Natural killer cell treated with Interleukin-12 subunit alpha and Interleukin-12 subunit beta and Interleukin-15 and Interleukin-18, amount 100 ng/mL, for 72 hours (primary cell): ENCODE results near the gene PDE8A. TPM values are rescaled to one million over a fixed set of nuclear protein-coding genes. Genes with fewer than 3 reads are reported as not detected.

Experiments used
- ATAC-seq, 2 donors: fragments of 150-1000 bp; cut with Tn5 transposase in 1 of 2; sonication (Bioruptor Pico), chemical (Tn5 transposase) in 1 of 2; 2 replicates each; pipeline ENCODE4 v1.10.0; 2021
- DNase-seq: peaks from one replicate; pipeline ENCODE4 v3.0.0; 2022; ENCODE audit warnings: low spot score
- H3K27ac Mint-ChIP-seq, 2 donors: 1 replicate in 1 of 2; 2 replicates in 1 of 2; pipeline ENCODE4 v1.8.0; 2022; ENCODE audit warnings: mixed read lengths in 2 of 2, mild to moderate bottlenecking in 1 of 2, moderate library complexity in 1 of 2
- H3K27me3 Mint-ChIP-seq, 2 donors: 1 replicate in 1 of 2; 2 replicates in 1 of 2; pipeline ENCODE4 v1.8.0; 2022; ENCODE audit warnings: mixed read lengths in 2 of 2
- H3K36me3 Mint-ChIP-seq: one replicate; pipeline ENCODE4 v1.8.0; 2022; ENCODE audit warnings: mixed read lengths
- H3K4me1 Mint-ChIP-seq, 2 donors: 1 replicate in 1 of 2; 2 replicates in 1 of 2; pipeline ENCODE4 v1.8.0; 2022; ENCODE audit warnings: low read depth in 2 of 2, mixed read lengths in 2 of 2, mild to moderate bottlenecking in 1 of 2
- H3K4me3 Mint-ChIP-seq: one replicate; pipeline ENCODE4 v1.8.0; 2022; ENCODE audit warnings: mixed read lengths
- H3K9me3 Mint-ChIP-seq: 2 replicates; pipeline ENCODE4 v1.8.0; 2022; ENCODE audit warnings: mixed read lengths
- total RNA-seq, 2 donors: library from RNA; stranded (reverse); gene quantifications; one replicate each; pipeline ENCODE4 v1.2.3, GENCODE V29; 2022

Gene PDE8A
- 10 to 100 TPM; 27.0 to 32.0 TPM for total RNA-seq

GRCh38 chr15:84981711-84982300 lies at the start of gene PDE8A:
PDE8A (plus strand) TSS chr15:84981856; CDS start chr15:84982163, 307 bp downstream.
- H3K27me3 Mint-ChIP-seq: peaks cover 0 to 3% of the 10 kb centered on the region in 2 donors
- H3K4me3 Mint-ChIP-seq: peak within 1 kb of the TSS; percentile 90
- DNase-seq (peak; percentile 80), ATAC-seq (peak; percentile 37 to 50)
- H3K4me1 Mint-ChIP-seq: peaks cover 31 to 34% of the 10 kb centered on the region in 2 donors
- no peaks in the 10 kb centered on the region for H3K9me3 Mint-ChIP-seq
- H3K36me3 Mint-ChIP-seq: no peaks in the 10 kb centered on the region
- H3K27ac Mint-ChIP-seq: peak within 1 kb of the TSS; percentile 81 to 91

GRCh38 chr15:84934942-84935729 lies 46.5 kb upstream of the PDE8A start:
- H3K4me3 Mint-ChIP-seq: no peak overlapping the region
- H3K27ac Mint-ChIP-seq: no peak overlapping the region
- ATAC-seq: peak; percentile 33 to 40
- no peaks in the 10 kb centered on the region for H3K36me3 Mint-ChIP-seq
- no peaks in the 10 kb centered on the region for H3K4me1 Mint-ChIP-seq
- H3K27me3 Mint-ChIP-seq: peaks cover 2 to 14% of the 10 kb centered on the region in 2 donors
- no peak for DNase-seq
- no peaks in the 10 kb centered on the region for H3K9me3 Mint-ChIP-seq

GRCh38 chr15:84937144-84937543 lies 44.5 kb upstream of the PDE8A start:
- Mint-ChIP-seq H3K9me3 (no peaks in the 10 kb centered on the region), H3K36me3 (no peaks in the 10 kb centered on the region), H3K27me3 (peaks cover 5 to 14% of the 10 kb centered on the region in 2 donors), H3K27ac (no peak overlapping the region), H3K4me3 (no peak overlapping the region), H3K4me1 (no peaks in the 10 kb centered on the region)
- DNase-seq: no peak
- no peak for ATAC-seq

- no peaks in the 10 kb centered on the region for H3K36me3 Mint-ChIP-seq
- H3K4me1 Mint-ChIP-seq: no peaks in the 10 kb centered on the region
- DNase-seq (no peak), ATAC-seq (no peak)
- no peaks in the 10 kb centered on the region for H3K9me3 Mint-ChIP-seq
- H3K27me3 Mint-ChIP-seq: peaks cover 5 to 14% of the 10 kb centered on the region in 2 donors
- H3K4me3 Mint-ChIP-seq: no peak overlapping the region
- no peak overlapping the region for H3K27ac Mint-ChIP-seq
Measured at GRCh38 chr15:84938726-84939125, 42.9 kb upstream of the PDE8A start.

GRCh38 chr15:84940399-84940798 lies 41.3 kb upstream of the PDE8A start:
- Mint-ChIP-seq H3K4me3 (no peak overlapping the region), H3K4me1 (no peaks in the 10 kb centered on the region), H3K9me3 (no peaks in the 10 kb centered on the region), H3K36me3 (no peaks in the 10 kb centered on the region), H3K27me3 (peaks cover 5 to 14% of the 10 kb centered on the region in 2 donors), H3K27ac (no peak overlapping the region)
- DNase-seq (no peak), ATAC-seq (no peak)

GRCh38 chr15:84942456-84942855 lies 39.2 kb upstream of the PDE8A start:
- Mint-ChIP-seq H3K4me1 (no peaks in the 10 kb centered on the region), H3K9me3 (no peaks in the 10 kb centered on the region), H3K27ac (no peak overlapping the region), H3K27me3 (peaks cover 5 to 14% of the 10 kb centered on the region in 2 donors), H3K36me3 (no peaks in the 10 kb centered on the region), H3K4me3 (no peak overlapping the region)
- DNase-seq (no peak), ATAC-seq (no peak)

GRCh38 chr15:84944311-84944710 lies 37.3 kb upstream of the PDE8A start:
- ATAC-seq: peak; percentile 4 to 31
- Mint-ChIP-seq H3K9me3 (no peaks in the 10 kb centered on the region), H3K27me3 (peaks cover 3 to 9% of the 10 kb centered on the region in 2 donors), H3K27ac (no peak overlapping the region), H3K4me3 (no peak overlapping the region), H3K4me1 (no peaks in the 10 kb centered on the region), H3K36me3 (no peaks in the 10 kb centered on the region)
- no peak for DNase-seq

GRCh38 chr15:84944861-84945260 lies 36.8 kb upstream of the PDE8A start:
- Mint-ChIP-seq H3K27me3 (peaks cover 3 to 8% of the 10 kb centered on the region in 2 donors), H3K36me3 (no peaks in the 10 kb centered on the region), H3K9me3 (no peaks in the 10 kb centered on the region), H3K27ac (no peak overlapping the region), H3K4me3 (no peak overlapping the region), H3K4me1 (no peaks in the 10 kb centered on the region)
- DNase-seq (no peak), ATAC-seq (peak in 1 of 2 donors; percentile 17)

- H3K4me1 Mint-ChIP-seq: no peaks in the 10 kb centered on the region
- DNase-seq (no peak), ATAC-seq (peak in 1 of 2 donors; percentile 7)
- H3K4me3 Mint-ChIP-seq: no peak overlapping the region
- H3K9me3 Mint-ChIP-seq: no peaks in the 10 kb centered on the region
- H3K36me3 Mint-ChIP-seq: no peaks in the 10 kb centered on the region
- no peak overlapping the region for H3K27ac Mint-ChIP-seq
- peaks cover 2 to 8% of the 10 kb centered on the region in 2 donors for H3K27me3 Mint-ChIP-seq
Measured at GRCh38 chr15:84946772-84947489, 34.7 kb upstream of the PDE8A start.

- Mint-ChIP-seq H3K36me3 (no peaks in the 10 kb centered on the region), H3K27ac (no peak overlapping the region), H3K27me3 (peaks cover 5 to 8% of the 10 kb centered on the region in 2 donors), H3K4me1 (no peaks in the 10 kb centered on the region), H3K4me3 (no peak overlapping the region), H3K9me3 (no peaks in the 10 kb centered on the region)
- DNase-seq (no peak), ATAC-seq (no peak)
Measured at GRCh38 chr15:84947947-84948830, 33.5 kb upstream of the PDE8A start.

- Mint-ChIP-seq H3K27ac (no peak overlapping the region), H3K27me3 (peaks cover 5 to 8% of the 10 kb centered on the region in 2 donors), H3K36me3 (no peaks in the 10 kb centered on the region), H3K4me3 (no peak overlapping the region), H3K4me1 (no peaks in the 10 kb centered on the region), H3K9me3 (no peaks in the 10 kb centered on the region)
- ATAC-seq: no peak
- DNase-seq: no peak
Measured at GRCh38 chr15:84949043-84949442, 32.6 kb upstream of the PDE8A start.

GRCh38 chr15:84949845-84950569 lies 31.6 kb upstream of the PDE8A start:
- Mint-ChIP-seq H3K9me3 (no peaks in the 10 kb centered on the region), H3K4me3 (no peak overlapping the region), H3K27me3 (peaks cover 5 to 8% of the 10 kb centered on the region in 2 donors), H3K4me1 (no peaks in the 10 kb centered on the region), H3K27ac (no peak overlapping the region), H3K36me3 (no peaks in the 10 kb centered on the region)
- no peak for DNase-seq
- ATAC-seq: no peak
